ENCODE measurements around the gene CCNK.

CCNK gene

DNA sequence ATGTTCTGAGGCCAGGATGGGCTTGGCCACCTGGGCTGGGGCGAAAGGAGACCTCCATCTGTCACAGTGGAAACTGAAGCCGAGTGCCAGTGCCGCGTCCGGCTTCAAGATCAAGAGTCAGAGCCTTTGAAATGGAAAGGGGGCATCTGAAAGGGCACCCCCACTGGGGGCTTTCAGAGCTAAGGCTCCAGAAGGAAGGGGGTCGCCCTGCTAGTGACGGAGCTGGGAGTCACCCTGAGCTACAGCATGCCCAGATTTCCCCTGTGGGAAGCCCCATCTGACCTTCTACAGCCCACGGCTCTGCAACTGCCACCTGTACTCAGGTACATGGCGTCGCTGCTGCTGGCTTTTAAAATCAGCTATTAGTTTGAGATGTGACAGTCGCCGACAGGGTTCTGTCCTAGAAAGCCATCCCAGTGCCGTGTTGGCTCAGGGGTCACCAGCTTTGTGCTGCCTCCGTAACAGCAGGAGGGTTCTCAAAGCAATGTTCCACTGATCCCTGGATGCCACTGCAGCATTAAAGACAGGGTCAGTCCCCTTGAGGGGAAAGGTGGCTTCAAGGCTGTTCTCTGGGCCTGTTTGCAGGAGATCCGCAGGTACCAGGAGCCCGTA is 31.5 kb downstream of the CCNK start (continued):
- TF ChIP-seq ARNTL (CRISPR knock-in tag; IDR thresholded peaks at IDR 0.05; ENCODE audit: borderline replicate concordance, low read depth) (no peak), ZFP30 (CRISPR knock-in tag; IDR thresholded peaks at IDR 0.05) (no peak), OSR1 (CRISPR knock-in tag; IDR thresholded peaks at IDR 0.05) (no peak), PPARA (CRISPR knock-in tag; IDR thresholded peaks at IDR 0.05; ENCODE audit: borderline replicate concordance) (no peak), RARB (CRISPR knock-in tag; IDR thresholded peaks at IDR 0.05) (no peak), CREB5 (CRISPR knock-in tag; IDR thresholded peaks at IDR 0.05; ENCODE audit: low read depth) (no peak), ZFP3 (CRISPR knock-in tag; IDR thresholded peaks at IDR 0.05) (no peak)
- TF ChIP-seq, protein P1, sequence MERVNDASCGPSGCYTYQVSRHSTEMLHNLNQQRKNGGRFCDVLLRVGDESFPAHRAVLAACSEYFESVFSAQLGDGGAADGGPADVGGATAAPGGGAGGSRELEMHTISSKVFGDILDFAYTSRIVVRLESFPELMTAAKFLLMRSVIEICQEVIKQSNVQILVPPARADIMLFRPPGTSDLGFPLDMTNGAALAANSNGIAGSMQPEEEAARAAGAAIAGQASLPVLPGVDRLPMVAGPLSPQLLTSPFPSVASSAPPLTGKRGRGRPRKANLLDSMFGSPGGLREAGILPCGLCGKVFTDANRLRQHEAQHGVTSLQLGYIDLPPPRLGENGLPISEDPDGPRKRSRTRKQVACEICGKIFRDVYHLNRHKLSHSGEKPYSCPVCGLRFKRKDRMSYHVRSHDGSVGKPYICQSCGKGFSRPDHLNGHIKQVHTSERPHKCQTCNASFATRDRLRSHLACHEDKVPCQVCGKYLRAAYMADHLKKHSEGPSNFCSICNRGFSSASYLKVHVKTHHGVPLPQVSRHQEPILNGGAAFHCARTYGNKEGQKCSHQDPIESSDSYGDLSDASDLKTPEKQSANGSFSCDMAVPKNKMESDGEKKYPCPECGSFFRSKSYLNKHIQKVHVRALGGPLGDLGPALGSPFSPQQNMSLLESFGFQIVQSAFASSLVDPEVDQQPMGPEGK (CRISPR knock-in tag; IDR thresholded peaks at IDR 0.05; ENCODE audit: borderline replicate concordance) = no peak

GRCh38 chr14:99513183-99513694 is 32.0 kb downstream of the CCNK start:
- TF ChIP-seq TOX (CRISPR knock-in tag; IDR thresholded peaks at IDR 0.05; ENCODE audit: borderline replicate concordance) (no peak), ZNF70 (CRISPR knock-in tag; IDR thresholded peaks at IDR 0.05) (no peak), TSHZ2 (CRISPR knock-in tag; IDR thresholded peaks at IDR 0.05) (no peak), CREB5 (CRISPR knock-in tag; IDR thresholded peaks at IDR 0.05; ENCODE audit: low read depth) (no peak), PPARA (CRISPR knock-in tag; IDR thresholded peaks at IDR 0.05; ENCODE audit: borderline replicate concordance) (no peak), ZFP3 (CRISPR knock-in tag; IDR thresholded peaks at IDR 0.05) (no peak), ARNTL (CRISPR knock-in tag; IDR thresholded peaks at IDR 0.05; ENCODE audit: borderline replicate concordance, low read depth) (no peak), RARB (CRISPR knock-in tag; IDR thresholded peaks at IDR 0.05) (no peak)
- TF ChIP-seq, protein P2, sequence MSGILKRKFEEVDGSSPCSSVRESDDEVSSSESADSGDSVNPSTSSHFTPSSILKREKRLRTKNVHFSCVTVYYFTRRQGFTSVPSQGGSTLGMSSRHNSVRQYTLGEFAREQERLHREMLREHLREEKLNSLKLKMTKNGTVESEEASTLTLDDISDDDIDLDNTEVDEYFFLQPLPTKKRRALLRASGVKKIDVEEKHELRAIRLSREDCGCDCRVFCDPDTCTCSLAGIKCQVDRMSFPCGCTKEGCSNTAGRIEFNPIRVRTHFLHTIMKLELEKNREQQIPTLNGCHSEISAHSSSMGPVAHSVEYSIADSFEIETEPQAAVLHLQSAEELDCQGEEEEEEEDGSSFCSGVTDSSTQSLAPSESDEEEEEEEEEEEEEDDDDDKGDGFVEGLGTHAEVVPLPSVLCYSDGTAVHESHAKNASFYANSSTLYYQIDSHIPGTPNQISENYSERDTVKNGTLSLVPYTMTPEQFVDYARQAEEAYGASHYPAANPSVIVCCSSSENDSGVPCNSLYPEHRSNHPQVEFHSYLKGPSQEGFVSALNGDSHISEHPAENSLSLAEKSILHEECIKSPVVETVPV (CRISPR knock-in tag; IDR thresholded peaks at IDR 0.05) = no peak
- TF ChIP-seq, protein P3, sequence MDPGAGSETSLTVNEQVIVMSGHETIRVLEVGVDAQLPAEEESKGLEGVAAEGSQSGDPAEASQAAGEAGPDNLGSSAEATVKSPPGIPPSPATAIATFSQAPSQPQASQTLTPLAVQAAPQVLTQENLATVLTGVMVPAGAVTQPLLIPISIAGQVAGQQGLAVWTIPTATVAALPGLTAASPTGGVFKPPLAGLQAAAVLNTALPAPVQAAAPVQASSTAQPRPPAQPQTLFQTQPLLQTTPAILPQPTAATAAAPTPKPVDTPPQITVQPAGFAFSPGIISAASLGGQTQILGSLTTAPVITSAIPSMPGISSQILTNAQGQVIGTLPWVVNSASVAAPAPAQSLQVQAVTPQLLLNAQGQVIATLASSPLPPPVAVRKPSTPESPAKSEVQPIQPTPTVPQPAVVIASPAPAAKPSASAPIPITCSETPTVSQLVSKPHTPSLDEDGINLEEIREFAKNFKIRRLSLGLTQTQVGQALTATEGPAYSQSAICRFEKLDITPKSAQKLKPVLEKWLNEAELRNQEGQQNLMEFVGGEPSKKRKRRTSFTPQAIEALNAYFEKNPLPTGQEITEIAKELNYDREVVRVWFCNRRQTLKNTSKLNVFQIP (CRISPR knock-in tag; IDR thresholded peaks at IDR 0.05; ENCODE audit: borderline replicate concordance, low read depth) = no peak

GRCh38 chr14:99513946-99514551 is 32.8 kb downstream of the CCNK start:
- no peak for ATAC-seq
- TF ChIP-seq TSHZ2 (CRISPR knock-in tag; IDR thresholded peaks at IDR 0.05) = no peak
- no peak for TF ChIP-seq ISL1 (CRISPR knock-in tag; IDR thresholded peaks at IDR 0.05)
- no peak for TF ChIP-seq PPARA (CRISPR knock-in tag; IDR thresholded peaks at IDR 0.05; ENCODE audit: borderline replicate concordance)
- no peak for TF ChIP-seq ZFP30 (CRISPR knock-in tag; IDR thresholded peaks at IDR 0.05)
- no peak for TF ChIP-seq GLIS3 (CRISPR knock-in tag; IDR thresholded peaks at IDR 0.05)
- TF ChIP-seq ZNF70 (CRISPR knock-in tag; IDR thresholded peaks at IDR 0.05) = no peak
- TF ChIP-seq ZC3H10 (CRISPR knock-in tag; IDR thresholded peaks at IDR 0.05) = no peak
- no peak for TF ChIP-seq TCF4 (CRISPR knock-in tag; IDR thresholded peaks at IDR 0.05; ENCODE audit: borderline replicate concordance)
- TF ChIP-seq, protein P1 (CRISPR knock-in tag; IDR thresholded peaks at IDR 0.05; ENCODE audit: borderline replicate concordance) = no peak
- TF ChIP-seq ZNF8 (CRISPR knock-in tag; IDR thresholded peaks at IDR 0.05) = no peak
- no peak for TF ChIP-seq CSDC2 (CRISPR knock-in tag; IDR thresholded peaks at IDR 0.05)
- no peak for TF ChIP-seq ZFP3 (CRISPR knock-in tag; IDR thresholded peaks at IDR 0.05)

More at GRCh38 chr14:99513183-99513694, 32.0 kb downstream of the CCNK start:
- no peak for ATAC-seq

Measured in SK-N-SH treated with all-trans-retinoic acid at 6 μM for 48 hours (cell line).